Stimulated activated CD4-positive, alpha-beta T cell treated with anti-CD3 and anti-CD28 coated beads, Interleukin-4, amount 100 ng/mL, for 1 hour (primary cell): ENCODE results near the gene ZBTB12.

Experiments used
- DNase-seq: peaks from one replicate; pipeline ENCODE4 v3.0.0-alpha.2; 2020

The ZBTB12 gene

DNA sequence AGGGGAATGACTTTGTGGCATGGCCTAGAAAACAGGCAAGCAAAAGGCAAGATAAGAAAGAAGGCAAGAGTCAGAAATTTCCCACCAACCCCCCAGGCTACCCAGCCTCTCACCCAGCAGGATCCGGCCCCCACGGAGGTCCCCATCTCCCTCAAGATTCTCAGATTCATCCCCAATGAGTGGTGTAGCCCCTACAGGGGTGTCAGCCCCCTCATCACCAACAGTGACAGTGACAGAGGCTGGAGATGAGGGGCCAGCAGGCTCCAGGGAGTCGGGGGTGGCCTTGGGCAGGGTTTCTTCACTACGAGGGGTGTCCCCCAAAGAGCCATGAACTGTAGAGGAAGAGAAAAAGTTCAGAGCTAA is 5.4 kb downstream of the ZBTB12 start:
- no peak for DNase-seq

DNA sequence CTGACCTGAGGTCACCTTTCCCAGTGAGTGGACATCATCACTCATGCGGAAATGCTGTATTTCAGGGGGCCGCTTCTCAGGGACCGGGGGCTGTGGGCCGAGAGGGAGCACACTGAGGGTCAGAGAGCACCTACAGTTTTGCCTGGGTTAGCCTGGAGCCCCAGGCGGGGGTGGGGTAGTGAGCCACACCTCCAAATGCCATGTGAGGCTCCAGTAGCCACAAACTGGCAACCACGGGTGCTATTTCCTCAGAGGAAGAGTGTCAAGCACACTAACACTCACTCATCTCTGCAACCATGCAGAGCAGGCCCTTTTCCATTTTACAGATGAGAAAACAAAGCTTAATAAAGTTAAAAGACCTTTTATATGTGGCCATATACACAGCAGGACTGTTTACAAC is 9.1 kb downstream of the ZBTB12 start:
- no peak for DNase-seq

DNA sequence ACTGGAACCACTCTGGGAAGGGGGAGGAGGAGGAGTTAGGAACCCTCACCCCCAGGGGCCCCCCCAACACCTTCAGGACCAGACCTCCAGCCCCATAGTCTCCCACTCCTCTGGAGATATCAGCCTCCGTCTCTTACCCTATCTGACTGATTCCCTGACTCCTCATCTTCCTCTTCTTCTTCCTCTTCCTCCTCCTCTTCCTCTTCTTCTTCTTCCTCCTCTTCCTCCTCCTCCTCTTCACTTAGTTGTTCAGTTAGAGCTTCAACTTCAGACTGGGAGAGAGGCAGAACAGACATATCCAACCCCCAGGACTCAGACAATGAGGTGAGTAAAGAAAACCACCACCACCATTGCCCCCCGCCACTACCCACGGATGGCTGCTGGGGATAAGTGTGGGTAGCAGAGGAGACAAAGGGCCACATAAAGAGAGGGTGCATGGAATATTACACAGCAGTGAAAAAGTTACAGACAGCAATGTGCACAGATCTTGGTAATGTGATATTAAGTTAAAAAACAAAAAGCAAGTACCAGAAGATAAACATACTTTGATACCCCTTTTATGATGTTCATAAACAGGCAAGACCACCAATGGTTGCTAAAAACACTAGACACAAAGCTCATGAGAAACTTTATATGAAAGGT is 12.4 kb downstream of the ZBTB12 start:
- no peak for DNase-seq

DNA sequence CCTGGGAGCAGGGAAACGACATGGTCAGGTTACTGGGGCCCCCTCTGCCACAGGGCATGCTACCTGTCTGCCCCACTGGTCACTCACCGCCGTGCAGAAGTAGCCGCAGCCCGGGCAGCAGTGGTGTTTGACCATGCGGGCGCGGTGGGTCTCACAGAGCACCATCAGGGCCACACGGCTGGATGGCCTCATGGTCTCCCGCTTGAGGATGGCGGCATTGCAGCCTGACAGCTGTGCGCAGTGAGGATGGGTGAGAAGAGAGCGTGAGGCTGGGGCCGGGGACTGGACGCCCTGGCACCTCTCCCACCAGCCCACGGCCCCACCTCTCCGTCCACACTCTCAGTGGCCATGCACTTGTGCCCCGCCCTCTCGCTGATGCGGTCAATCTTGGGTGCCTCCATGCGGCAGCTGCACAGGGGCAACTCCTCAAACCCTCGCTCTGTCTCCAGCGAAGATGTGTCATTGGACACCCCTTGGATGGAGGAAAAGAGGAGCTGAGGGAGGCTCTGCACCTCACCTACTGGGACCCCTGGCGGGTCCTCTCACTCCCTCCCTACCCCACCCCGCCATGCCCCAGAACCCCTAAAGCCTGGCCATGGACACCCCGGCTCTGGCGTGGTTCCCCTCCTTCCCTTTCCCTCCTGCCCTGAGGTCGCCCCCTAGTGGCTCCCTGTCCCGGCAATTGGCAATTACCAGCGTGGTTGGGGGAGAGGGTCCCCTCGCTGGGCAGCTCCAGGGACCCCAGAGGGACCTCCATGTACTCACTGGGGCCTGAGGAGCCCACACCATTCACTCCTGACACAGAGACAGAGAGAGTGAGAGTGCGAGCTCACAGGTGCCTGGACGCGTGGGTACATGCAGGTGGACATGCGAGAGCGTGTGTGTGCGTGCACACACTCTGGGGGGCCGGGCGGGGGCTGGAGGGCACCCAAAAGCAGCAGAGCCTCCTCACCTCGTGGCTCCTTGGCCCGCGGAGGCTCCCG is 13.3 kb downstream of the ZBTB12 start:
- peak; percentile 66 for DNase-seq

DNA sequence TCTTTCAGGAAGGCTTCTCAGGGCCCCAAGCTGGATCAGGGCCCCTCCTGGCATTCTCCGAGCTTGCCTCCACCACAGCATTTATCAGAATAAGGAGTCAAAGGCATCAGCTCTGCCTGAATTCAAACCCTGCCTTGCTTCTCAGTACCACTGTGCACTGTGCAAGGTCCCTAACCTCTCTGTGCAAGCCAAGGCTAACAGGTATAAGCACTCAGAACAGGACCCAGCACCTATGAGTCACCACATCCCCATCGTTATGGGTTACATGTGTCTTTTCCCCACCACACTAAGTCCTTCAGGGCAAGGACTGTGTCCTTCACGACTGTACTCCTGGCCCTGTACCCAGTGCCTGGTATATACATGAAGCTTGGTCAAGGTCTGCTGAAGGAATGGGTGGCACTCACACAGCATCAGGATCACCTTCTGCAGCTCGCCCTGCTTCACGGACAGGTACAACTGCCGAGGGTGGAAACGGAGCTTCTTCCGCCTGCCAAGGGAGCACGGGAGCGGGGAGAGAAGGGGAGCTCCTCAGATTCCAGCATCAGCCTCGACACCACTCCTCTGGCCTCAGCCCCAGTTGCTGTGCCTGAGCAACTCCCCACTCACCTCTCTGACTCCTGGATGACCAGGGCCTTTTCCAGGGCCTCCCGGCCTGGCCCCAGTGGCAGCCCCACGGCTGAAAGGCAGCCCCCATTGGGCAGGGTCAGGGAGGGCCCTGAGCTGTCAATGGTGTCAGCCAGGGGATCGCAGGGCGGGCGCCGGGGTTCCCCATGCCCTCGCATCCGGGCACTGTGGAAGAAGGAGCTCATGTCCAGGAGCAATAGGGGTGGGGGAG is 14.5 kb downstream of the ZBTB12 start:
- DNase-seq = no peak

DNA sequence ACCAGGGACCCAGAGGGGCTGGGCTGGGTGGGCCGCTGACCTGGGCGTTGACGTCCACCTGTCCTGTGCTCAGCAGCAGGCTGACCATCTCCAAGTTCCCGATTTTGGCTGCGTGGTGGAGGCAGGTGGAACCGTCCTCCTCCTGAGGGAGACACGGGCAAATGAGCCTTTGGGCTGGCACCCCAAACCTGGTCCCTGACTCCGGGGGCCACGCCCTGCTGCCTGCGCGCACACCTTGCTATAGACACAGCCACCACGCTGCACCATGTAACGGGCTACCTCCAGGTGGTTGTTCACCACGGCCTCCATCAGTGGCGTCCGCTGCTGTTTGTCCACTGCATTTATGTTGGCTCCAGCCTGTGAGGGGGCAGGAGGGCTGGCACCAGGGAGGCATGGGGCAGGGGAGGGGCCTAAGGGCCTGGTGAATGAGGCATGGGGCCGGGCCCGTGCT is 15.3 kb downstream of the ZBTB12 start:
- DNase-seq = no peak

DNA sequence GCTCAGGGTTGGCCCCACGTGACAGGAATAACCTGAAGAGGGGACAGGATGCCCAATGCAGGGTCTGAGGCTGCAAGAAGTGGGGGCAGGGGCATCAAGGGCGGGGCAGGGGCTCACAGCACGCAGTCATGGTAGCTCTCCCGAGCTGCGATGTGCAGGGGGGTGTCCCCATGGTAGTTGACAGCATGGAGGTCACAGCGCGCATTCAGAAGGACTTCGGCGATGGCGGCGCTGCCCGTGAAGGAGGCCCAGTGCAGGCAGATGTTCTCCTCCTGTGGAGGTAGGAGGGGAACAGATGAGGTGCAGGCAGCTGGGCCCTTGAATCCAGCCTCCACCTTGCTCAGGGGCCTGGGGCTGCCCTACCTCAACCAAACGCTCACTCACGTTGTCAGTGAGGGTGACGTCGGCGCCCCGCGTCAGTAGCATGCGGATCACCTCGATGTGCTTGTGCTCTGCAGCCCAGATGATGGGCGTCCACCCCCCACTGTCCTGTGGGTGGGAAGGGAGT is 17.3 kb downstream of the ZBTB12 start:
- no peak for DNase-seq

DNA sequence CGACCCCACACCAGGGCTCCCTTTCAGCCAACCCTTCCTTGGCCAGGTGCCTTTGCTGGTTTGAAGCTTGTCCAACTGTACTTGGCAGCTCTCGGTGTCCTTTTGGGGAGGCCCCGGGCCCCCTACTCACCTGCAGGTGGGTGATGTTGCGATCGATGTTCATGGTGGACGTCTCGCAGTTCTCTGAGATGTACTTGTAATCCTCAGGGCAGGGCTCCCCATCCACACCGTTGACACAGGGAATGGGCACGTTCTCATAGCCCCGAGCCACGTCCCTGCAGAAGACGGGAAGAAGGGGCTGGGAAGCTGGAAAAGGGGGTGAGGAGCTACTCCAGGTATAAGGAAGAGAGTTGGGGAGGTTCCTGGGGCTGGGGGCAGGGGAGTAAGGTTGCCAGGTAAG is 18.2 kb downstream of the ZBTB12 start:
- DNase-seq = no peak

DNA sequence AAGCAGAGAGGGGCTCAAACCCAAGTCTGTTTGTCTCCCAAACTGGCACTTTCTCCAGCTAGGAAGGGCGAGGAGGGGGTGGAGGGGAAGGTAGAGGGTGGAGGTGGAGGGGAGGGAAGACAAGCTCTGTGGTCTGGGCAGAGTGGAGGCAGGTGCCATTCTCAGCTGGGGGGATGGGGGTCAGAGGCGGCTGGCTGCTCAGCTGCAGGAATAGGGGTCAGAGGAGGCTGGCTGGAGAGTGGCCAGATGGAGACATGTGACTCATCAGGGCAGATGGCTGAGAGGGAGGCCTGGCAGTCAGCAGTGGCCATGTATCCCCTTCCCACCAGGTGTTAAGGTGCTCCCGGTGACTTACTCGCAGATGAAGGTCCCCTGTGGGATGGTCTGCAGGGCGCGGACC is 19.5 kb downstream of the ZBTB12 start:
- DNase-seq = no peak

DNA sequence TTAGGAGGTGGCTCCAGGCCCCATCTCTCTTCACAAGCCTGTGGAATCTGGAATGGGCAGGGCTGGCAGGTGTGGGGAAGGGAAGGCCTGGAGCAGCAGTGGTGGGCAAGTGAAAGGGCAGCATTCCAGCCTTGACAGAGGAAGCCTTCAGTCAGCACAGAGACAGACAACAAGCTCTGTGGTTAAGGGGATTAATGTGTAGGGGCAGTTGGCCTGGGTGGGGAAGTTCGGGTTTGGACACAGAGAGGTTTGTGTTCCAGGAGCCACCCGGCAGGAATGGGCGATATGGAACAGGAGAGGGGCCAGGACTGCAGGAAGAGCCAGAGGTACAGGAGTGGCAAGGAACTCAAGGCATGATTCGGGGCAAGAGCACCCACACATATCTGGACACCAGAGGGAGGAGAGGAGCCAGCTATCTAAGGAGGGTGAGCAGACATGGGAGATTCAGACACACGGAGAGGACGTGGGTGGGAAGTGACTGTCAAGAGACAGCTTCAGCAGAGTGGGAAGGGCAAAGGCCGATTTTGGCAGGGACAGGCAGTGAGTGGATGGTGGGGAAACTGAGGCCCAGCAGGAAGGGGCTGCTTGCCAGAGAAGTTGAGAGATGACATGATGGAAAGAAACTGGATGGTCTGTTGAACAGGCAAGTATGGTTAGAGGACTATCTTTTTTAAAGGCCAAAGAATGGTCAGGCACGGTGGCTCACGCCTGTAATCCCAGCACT is 20.6 kb downstream of the ZBTB12 start:
- no peak for DNase-seq

DNA sequence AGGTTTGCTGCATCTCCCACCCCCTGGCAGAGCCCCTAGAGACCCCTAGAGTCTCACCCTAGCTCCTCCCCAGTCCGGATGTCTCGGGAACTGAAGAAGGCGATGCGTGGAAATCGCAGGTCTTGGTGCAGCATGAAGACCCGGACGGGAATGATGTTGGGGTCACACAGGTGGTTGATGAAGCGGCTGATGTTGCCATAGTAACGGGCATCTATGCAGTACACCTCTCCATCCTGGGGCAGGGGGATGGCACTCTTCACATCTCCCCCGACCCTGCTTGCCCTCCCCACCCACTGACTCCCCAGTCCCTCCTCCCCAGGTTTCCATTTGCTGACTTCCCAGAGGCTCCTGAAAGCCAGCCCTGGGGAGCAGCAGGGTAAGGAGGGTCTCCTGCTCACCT is 21.3 kb downstream of the ZBTB12 start:
- no peak for DNase-seq

DNA sequence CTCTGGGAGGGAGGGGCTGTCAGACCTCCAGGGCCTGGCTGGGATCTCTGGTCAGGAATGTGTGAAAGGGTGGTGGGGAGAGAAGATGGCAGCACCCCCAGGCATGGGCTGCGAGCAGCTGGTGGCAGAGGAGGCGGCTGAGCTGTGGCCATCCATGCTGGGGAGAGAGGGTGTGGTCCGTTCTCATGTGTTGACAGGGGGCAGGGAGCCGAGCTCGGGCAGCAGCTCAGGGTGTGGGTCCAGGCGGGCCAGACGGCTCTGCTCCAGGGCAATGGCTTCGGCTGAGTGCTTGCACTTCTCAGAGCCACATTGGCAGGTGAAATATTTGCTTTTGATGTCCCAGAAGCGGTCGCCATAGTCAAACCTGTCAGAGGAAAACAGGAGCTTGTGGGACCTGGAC is 22.0 kb downstream of the ZBTB12 start:
- DNase-seq = no peak

DNA sequence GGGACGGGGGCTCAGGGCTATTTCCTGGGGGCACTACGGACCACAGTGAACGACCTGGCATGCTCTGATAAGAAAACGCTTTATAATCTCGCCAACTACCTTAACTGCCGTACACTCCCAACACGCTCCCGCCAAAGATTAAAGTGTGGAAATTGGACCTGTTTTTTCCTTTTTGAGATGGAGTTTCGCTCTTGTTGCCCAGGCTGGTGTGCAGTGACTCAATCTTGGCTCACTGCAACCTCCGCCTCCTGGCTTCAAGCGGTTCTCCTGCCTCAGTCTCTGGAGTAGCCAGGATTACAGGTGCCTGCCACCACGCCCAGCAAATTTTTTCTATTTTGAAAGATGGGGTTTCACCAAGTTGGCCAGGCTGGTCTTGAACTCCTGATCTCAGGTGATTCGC is 22.7 kb downstream of the ZBTB12 start:
- no peak for DNase-seq

DNA sequence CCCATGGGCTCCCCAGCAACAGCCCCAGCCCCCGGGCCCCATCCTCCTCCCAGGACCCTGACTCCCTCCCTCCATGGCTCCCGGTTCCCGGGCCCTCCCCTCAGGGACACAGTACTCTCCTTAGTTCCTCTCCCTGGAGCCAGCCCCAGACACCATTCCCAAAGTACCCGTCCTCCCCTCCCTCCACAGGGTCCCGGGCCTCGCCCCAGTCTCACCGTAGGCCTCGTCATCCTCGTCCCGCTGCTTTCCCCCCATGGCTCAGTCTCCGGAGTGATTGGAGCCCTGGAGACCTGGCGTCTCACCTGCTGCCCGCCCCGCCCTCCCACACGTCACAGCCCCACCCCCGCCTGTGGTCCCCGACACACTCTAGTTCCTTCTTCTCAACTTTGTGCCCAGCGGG is 23.2 kb downstream of the ZBTB12 start, which contains the start of gene SLC44A4:
Gene SLC44A4 (minus strand): TSS at position 272 of the 400 bp plus-strand sequence. CDS start 17 bp downstream, at position 255.
- no peak for DNase-seq

DNA sequence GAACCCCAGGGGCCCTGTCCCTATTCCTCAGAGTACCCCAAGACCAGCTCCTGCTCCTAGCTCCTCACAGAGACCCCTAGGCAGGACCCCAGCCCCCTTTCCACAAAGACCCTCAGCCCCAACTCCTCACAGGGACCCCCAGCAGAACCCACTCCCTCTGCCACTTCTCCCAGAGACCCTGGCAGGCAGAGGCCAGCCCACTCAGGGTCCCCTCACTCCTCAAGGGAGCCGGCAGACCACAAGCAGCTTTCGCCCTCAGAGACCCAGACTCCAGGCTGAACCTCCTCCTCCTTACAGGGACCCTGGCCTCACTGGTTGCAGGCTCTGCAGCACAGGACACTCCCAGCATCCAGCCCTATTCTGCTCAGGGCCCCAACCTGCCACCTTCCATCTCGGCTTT is 23.7 kb downstream of the ZBTB12 start:
- no peak for DNase-seq

DNA sequence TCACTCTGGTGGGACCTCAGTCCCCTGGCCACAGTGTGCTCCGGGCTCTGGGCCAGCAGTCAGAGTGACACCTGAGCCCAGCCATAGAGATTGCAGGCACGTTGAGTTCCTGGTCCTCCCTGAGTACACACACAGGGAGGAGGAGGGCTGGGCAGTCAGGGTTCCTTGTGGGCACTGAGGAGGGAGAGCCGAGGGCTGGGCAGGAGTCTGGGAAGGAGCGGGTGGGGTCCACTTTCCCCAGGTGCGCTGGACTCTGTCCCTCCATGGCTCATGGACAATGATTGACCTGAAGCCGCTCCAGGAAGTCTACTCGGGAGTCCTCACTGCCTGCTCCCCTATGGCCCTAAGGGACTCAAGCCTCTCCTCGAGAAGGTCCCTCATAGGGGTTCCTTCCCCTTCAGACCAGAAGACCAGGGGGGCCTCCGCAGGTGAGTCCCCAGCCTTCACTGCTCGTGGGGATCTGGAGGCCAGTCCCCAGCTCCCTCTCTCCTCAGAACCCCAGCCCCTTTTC is 24.2 kb downstream of the ZBTB12 start:
- no peak for DNase-seq

DNA sequence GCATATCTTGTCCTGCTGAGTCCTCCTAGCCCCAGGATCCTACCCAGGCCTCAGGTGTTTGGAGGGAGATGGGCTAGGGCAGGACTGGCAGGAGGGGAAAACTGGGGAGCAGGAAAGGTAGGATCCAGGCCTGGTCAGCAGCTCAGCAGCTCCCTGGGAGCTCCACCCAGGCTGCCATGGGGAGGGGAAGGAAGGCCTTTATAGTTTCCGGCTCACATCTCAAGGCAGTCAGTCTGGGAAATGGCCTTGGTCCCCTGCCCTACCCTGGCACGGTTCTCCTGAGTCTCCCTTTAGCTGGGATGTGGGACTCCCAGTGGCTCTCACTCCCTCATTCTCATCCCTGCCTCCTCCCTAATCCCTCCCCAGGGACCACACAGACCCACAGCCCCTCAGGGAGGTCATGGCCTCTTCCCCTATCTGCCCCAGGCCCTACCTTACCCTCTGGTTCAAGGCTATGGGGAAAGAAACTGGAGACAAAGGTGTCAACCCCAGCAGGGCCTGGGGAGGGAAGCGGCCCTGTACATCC is 24.7 kb downstream of the ZBTB12 start:
- DNase-seq = no peak

DNA sequence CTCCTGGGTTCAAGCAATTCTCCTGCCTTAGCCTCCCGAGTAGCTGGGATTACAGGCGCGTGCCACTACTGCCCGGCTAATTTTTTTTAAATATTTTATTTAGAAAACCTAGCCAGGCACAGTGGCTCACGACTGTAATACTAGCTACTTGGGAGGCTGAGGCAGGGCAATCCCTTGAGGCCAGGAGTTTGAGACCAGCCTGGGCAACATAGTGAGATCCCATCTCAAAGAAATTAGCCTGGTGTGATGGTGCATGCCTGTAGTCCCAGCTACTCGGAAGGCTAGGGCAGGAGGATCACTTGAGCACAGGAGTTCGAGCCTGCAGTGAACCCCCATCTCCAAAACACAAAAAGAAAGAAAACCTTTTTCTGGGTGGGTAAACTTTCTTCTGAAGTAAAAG is 25.5 kb downstream of the ZBTB12 start:
- no peak for DNase-seq

DNA sequence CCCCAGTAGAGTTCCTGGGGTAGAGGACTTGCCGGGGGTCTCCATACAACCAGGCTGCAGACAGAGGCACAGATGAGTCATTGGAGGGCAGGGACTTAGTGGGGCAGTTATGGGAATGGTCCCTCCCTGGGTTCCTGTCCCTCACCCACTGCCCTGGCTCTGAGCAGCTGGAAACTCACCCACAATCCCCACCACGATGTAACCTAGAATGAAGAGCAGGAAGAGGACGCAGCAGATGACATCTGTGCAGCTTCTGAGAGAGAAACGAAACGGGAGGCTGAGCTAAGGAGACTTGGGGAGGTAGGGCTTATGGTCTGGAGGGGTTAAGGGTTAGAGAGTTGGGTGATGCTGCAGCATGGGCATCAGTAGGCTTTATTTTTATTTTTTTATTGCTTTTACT is 26.0 kb downstream of the ZBTB12 start:
- DNase-seq = no peak

DNA sequence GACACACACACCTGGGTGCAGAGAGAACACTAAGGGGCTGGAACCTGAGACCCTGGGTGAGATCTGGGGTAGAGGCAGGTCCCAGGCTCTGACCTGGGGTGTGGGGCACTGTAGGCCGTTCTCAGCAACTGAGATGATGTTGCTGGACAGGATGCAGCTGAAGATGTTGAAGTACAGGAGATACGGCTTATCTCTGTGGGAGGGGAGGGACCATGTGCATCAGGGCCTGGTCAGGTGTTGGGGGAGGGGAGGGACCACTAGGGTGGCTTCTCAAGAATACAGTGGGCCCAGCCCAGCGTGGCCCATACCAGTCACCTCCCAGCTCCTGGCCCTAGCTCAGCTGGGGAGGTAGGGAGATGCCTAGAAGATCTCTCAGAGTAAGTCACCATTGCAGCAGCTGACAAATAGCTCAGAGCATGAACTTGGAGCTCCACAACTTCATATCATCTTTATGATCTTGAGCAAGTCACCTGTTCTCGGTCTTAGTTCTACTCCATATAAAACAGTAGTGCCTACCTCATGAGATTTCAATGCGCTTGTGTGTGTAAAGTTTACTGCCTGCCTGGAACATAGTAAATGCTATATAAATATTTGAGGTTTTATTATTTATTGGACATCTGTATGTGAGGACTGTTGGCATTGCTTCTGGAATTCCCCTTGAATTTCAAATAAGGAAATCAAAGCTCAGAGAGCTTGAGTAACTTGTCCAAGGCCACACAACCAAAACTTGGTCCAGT is 26.9 kb downstream of the ZBTB12 start:
- no peak for DNase-seq

DNA sequence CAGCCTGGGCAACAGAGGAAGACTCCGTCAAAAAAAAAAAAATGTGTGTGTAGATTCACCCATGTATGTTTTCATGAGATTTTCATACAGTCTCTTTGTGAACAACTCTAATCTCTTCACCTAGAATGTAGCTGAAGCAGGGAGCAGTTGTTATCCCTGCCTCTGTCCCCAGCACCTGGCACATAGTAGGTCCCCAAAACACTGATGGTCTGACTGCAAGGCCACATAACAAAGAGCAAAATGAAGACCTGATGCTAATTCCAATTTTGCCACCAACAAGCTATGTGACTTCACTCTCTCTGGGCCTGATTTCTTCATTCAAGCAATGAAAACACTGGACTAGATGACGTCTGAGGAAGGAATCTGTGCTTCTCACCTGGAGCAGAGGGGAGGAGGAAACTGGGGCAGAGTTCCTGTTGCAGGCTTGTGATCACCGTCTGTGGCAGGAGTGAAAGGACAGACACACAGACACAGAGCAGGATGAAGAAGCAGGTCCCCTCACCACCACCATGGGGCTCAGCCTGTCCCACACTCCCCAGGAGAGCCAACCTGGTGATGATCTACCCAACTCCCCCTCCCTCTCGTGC is 27.7 kb downstream of the ZBTB12 start:
- no peak for DNase-seq
